Heart left ventricle (tissue), 16 donors: ENCODE measurements around the gene ADGRL3. TPM values are rescaled to one million over a fixed set of nuclear protein-coding genes. Genes with fewer than 3 reads are reported as not detected.
"Not testable (repeated sequence)": the region's sequence is repeated elsewhere in the genome, so short reads cannot be mapped to it uniquely, and the experiment has no call there.

ENCODE experiments used
- ATAC-seq, 4 donors: fragments of 200-7000 bp; cut with Tn5 transposase; one replicate each; pipeline ENCODE4 v1.9.1; 2020 to 2022; ENCODE audit warnings: moderate library complexity in 4 of 4, mild to moderate bottlenecking in 3 of 4, moderate number of reproducible peaks in 1 of 4
- DNase-seq, 5 donors: peaks; one replicate each; pipeline ENCODE4 v3.0.0-alpha.2; 2020
- H3K27ac ChIP-seq, 12 donors: fragments of 200-600 bp; sonication (generic) in 4 of 12; one replicate each; pipeline versions ENCODE4 v1.5.0 to v1.8.0; 2016 to 2022; ENCODE audit warnings: mild to moderate bottlenecking in 2 of 12
- H3K27me3 ChIP-seq, 9 donors: fragments of 200-600 bp; sonication (generic) in 2 of 9; one replicate each; pipeline versions ENCODE4 v1.5.1 to v1.8.0; 2016 to 2022; ENCODE audit warnings: mild to moderate bottlenecking in 3 of 9
- H3K36me3 ChIP-seq, 9 donors: fragments of 200-600 bp; sonication (generic) in 2 of 9; one replicate each; pipeline versions ENCODE4 v1.5.0 to v1.8.0; 2018 to 2022; ENCODE audit warnings: mild to moderate bottlenecking in 2 of 9
- H3K4me1 ChIP-seq, 12 donors: fragments of 200-600 bp; sonication (generic) in 4 of 12; one replicate each; pipeline versions ENCODE4 v1.5.0 to v1.8.0; 2016 to 2022; ENCODE audit warnings: mild to moderate bottlenecking in 3 of 12
- H3K4me3 ChIP-seq, 12 donors: fragments of 200-600 bp; sonication (generic) in 4 of 12; one replicate each; pipeline versions ENCODE4 v1.5.0 to v1.8.0; 2017 to 2022; ENCODE audit warnings: mild to moderate bottlenecking in 9 of 12, moderate library complexity in 4 of 12
- H3K9me3 ChIP-seq, 12 donors: fragments of 200-600 bp; sonication (generic) in 4 of 12; one replicate each; pipeline versions ENCODE4 v1.5.0 to v1.8.0; 2016 to 2022; ENCODE audit warnings: mild to moderate bottlenecking in 1 of 12
- POLR2A ChIP-seq, 2 donors: fragments of 450-650 bp; IDR thresholded peaks; one replicate each; pipeline ENCODE4 v1.6.1; 2017; ENCODE audit warnings: antibody characterized with exemption in 2 of 2, mild to moderate bottlenecking in 2 of 2, moderate library complexity in 2 of 2
- WGBS, 4 donors: extraction: QIAGEN DNeasy Blood & Tissue Kit in 2 of 4; methylation state at CpG; one replicate each; pipeline versions ENCODE4 v1.1.5 to v1.1.7; 2013 to 2018; 5-methylcytosine and 5-hydroxymethylcytosine counted together
- intact Hi-C, 10 donors: fragments of 100-400 bp; cut with DNase I; formaldehyde crosslinking; loops; one replicate each; pipeline versions ENCODE4 v1.11.1 to v1.14.2; 2022
- polyA plus RNA-seq, 2 donors: library from polyadenylated mRNA; stranded (reverse); fragments of 200-250 nt; gene quantifications; one replicate each; pipeline ENCODE4 v1.2.3, GENCODE V29; 2013
- total RNA-seq, 9 donors: library from RNA; depleted of rRNA in 2 of 9; stranded (reverse); fragments of >200 nt in 2 of 9; fragmentation: NEBNext Ultra II Directional in 3 of 9; extraction: Animal tissue kit (Norgen Biotek cat#: 25700) in 3 of 9; gene quantifications; one replicate each; pipeline versions ENCODE4 v1.1.0 to v1.2.4, GENCODE V29; 2016 to 2023
- TF ChIP-seq, protein P1 (sequence below), 12 donors: fragments of 200-600 bp; sonication (generic) in 4 of 12; IDR thresholded peaks; one replicate each; pipeline versions ENCODE4 v1.5.0 to v1.8.0; 2018 to 2022; ENCODE audit warnings: antibody characterized with exemption in 12 of 12, mild to moderate bottlenecking in 5 of 12
- donor health status: ischemic (EF 13 %, LVEDD 7.1; RV severe dilation, severe dysfunction).
- donor health status: healthy with polysubstance abuse.
- donor health status: DM: no; HTN: yes; CAD: no.
- donor health status: DM: no; HTN: no; CAD: no.
- donor health status: ischemic (EF 25% LVEDD 6.9; RV normal size, moderate dysfunction).
- donor health status: ischemic (EF 25% LVEDD 5.7; RV mildly dilated, moderate dysfunction).
- donor health status: healthy.
- donor health status: DM: yes; HTN: yes; CAD: no.
- donor health status: ischemic (EF 35%, LVEDD 5.7; RV mildly dilated, moderate dysfunction).
- donor health status: nonischemic (EF 11% LVEDD 7.7; RV severe dilation, severe dysfunction).
- donor health status: DM: yes; HTN: yes; CAD: no.
- donor health status: PGD.
- donor health status: ischemic (EF 29% LVEDD 5.4; RV normal size, mild dysfunction).
- donor health status: nonischemic (EF 23%, LVEDD 6.1; RV moderate dilation, normal function).

ADGRL3 gene
- total and polyA plus RNA-seq, 11 donors = 0.84 to 24.4 (median 7.6) TPM

DNA sequence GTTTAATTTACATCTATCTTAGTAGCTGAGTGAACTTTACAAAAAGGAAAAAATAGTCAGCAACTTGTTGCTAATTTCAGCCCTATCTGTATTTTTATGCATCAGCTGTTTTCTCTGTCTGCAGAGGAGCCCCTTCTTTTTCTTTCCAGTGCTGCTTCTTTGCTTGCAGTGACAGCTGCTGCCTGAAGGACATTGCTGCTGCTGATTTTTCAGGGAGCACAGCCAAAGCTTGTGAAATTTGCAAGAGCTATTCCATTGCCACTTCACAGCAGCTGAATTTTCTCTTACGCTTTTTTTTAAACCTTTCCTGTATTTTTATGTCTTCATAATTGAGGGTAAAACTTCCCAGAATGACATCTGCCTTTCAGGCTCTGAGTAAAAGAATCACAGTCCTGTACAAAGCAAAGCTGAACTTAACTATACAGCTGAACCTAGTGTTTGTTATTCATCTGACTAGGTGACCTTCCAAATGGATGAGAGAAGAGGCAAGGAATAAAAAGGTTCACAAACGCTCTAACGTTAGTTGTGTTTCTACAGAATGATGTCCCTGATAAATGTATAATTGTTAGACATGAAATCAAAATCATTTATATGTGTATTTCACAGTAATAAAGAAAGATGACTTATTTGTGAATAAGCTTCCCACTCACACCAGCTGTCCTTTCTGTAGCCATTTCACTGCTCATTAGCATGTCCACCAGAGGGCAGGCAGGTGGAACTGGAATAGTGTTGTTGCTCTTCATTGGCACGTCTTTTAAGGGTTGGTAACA, 541.4 kb downstream of the ADGRL3 start:
- DNase-seq = peak in 4 of 5 donors; percentile 21 to 59 (median 32)
- WGBS, 4 donors = 26 to 35% (median 32%) methylated on average over 4 of the region's 4 CpGs

GRCh38 chr4:61750810-61751209, 550.7 kb downstream of the ADGRL3 start:
- Histone ChIP-seq H3K27ac (no peak overlapping the region), H3K27me3 (no peaks in the 10 kb centered on the region), H3K9me3 (peaks cover 0 to 5% (median 0%) of the 10 kb centered on the region in 12 donors), H3K36me3 (no peaks in the 10 kb centered on the region), H3K4me3 (no peak overlapping the region), H3K4me1 (no peaks in the 10 kb centered on the region)
- 85 to 97% (median 92%) methylated on average over 5 of the region's 5 CpGs for WGBS, 4 donors
- ATAC-seq = no peak
- no peak for DNase-seq
- intact Hi-C loops = no loop called here
- no peak for TF ChIP-seq POLR2A (IDR thresholded peaks at IDR 0.05)
- TF ChIP-seq, protein P1, sequence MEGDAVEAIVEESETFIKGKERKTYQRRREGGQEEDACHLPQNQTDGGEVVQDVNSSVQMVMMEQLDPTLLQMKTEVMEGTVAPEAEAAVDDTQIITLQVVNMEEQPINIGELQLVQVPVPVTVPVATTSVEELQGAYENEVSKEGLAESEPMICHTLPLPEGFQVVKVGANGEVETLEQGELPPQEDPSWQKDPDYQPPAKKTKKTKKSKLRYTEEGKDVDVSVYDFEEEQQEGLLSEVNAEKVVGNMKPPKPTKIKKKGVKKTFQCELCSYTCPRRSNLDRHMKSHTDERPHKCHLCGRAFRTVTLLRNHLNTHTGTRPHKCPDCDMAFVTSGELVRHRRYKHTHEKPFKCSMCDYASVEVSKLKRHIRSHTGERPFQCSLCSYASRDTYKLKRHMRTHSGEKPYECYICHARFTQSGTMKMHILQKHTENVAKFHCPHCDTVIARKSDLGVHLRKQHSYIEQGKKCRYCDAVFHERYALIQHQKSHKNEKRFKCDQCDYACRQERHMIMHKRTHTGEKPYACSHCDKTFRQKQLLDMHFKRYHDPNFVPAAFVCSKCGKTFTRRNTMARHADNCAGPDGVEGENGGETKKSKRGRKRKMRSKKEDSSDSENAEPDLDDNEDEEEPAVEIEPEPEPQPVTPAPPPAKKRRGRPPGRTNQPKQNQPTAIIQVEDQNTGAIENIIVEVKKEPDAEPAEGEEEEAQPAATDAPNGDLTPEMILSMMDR (IDR thresholded peaks at IDR 0.05) = no peak

More for the DNA sequence above, 541.4 kb downstream of the ADGRL3 start:
- peak overlapping the region in 5 of 12 donors; percentile 1 to 26 (median 12) for H3K4me3 ChIP-seq
- H3K9me3 ChIP-seq = peaks cover 0 to 9% (median 0%) of the 10 kb centered on the region in 12 donors
- TF ChIP-seq POLR2A (IDR thresholded peaks at IDR 0.05) = no peak
- TF ChIP-seq, protein P1 (IDR thresholded peaks at IDR 0.05) = peak in 10 of 12 donors; percentile 15 to 50 (median 39)
- ATAC-seq = peak; percentile 61 to 95 (median 86)
- no peaks in the 10 kb centered on the region for H3K27me3 ChIP-seq
- H3K36me3 ChIP-seq = no peaks in the 10 kb centered on the region
- intact Hi-C loops = loop anchor here in 1 of 10 donors (5.0 kb wide), 1 partner anchor 966 kb away; no protein-coding TSS in a partner anchor
- peaks cover 0 to 13% (median 0%) of the 10 kb centered on the region in 12 donors for H3K4me1 ChIP-seq
- H3K27ac ChIP-seq = peak overlapping the region in 9 of 12 donors; percentile 9 to 69 (median 26)

DNA sequence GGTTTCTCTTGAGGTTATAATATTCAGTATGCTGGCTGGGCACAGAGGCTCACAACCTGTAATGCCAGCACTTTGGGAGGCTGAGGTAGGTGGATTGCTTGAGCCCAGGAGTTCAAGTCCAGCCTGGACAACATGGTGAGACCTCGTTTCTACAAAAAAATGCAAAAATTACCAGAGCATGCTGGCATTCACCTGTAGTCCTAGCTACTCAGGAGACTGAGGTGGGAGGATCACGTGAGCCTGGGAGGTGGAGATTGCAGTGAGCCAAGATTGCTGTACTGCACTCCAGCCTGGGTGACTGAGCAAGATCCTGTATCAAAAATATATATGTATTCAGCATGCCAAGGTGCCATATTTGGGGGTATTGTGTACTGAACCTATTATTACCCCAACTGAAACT, 552.5 kb downstream of the ADGRL3 start:
- DNase-seq (no peak), ATAC-seq (no peak)
- no peaks in the 10 kb centered on the region for H3K4me1 ChIP-seq
- no peak overlapping the region for H3K4me3 ChIP-seq
- no peak overlapping the region for H3K27ac ChIP-seq
- peaks cover 0 to 4% (median 0%) of the 10 kb centered on the region in 12 donors for H3K9me3 ChIP-seq
- intact Hi-C loops = no loop called here
- WGBS, 4 donors = 70 to 81% (median 72%) methylated on average over 2 of the region's 2 CpGs
- no peak for TF ChIP-seq POLR2A (IDR thresholded peaks at IDR 0.05)
- H3K27me3 ChIP-seq = no peaks in the 10 kb centered on the region
- H3K36me3 ChIP-seq = no peaks in the 10 kb centered on the region

DNA sequence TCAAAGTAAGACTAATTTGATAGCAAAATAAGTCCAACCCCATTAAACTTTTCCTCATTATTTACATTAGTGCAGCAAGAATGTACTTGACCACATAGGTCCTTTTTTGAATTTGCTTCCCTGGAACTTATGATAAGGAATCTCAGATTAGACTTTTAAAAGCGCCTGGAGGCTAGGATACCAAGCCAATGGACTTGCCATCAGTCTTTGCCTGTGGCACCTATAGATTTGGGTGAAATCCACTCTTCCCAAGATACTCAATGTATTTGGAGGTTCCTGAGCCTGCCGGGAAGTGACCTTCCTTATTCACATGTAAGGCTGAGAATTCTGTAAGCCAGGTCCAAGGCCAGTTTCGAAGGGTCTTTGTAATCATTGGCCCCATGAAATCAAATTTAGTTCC, 553.6 kb downstream of the ADGRL3 start:
- 88 to 93% (median 90%) methylated on average over 3 of the region's 3 CpGs for WGBS, 4 donors
- H3K9me3 ChIP-seq = peaks cover 0 to 7% (median 0%) of the 10 kb centered on the region in 12 donors
- DNase-seq (no peak), ATAC-seq (no peak)
- TF ChIP-seq, protein P1 (IDR thresholded peaks at IDR 0.05) = no peak
- TF ChIP-seq POLR2A (IDR thresholded peaks at IDR 0.05) = no peak
- no peaks in the 10 kb centered on the region for H3K27me3 ChIP-seq
- no peak overlapping the region for H3K4me3 ChIP-seq
- intact Hi-C loops = no loop called here
- no peaks in the 10 kb centered on the region for H3K4me1 ChIP-seq
- H3K36me3 ChIP-seq = no peaks in the 10 kb centered on the region
- no peak overlapping the region for H3K27ac ChIP-seq

- H3K27ac ChIP-seq, ATAC-seq, H3K27me3 ChIP-seq, intact Hi-C loops, DNase-seq, H3K36me3 ChIP-seq, H3K4me3 ChIP-seq, H3K4me1 ChIP-seq: not testable (repeated sequence)
- H3K9me3 ChIP-seq = peaks cover 0 to 20% (median 6%) of the 10 kb centered on the region in 12 donors
- WGBS, 4 donors = 73 to 95% (median 91%) methylated on average over 5 of the region's 5 CpGs
These were observed 556.8 kb downstream of the ADGRL3 start for GRCh38 chr4:61756937-61757336.

DNA sequence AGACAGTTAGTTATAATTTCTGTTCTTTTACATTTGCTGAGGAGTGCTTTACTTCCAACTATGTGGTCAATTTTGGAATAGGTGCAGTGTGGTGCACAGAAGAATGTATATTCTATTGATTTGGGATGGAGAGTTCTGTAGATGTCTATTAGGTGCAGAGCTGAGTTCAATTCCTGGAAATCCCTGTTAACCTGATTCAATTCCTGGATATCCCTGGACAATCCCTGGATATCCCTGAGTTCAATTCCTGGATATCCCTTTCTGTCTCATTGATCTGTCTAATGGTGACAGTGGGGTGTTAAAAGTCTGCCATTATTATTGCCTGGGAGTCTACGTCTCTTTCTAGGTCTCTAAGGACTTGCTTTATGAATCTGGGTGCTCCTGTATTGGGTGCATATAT, 557.9 kb downstream of the ADGRL3 start:
- H3K27ac ChIP-seq, H3K27me3 ChIP-seq, ATAC-seq, DNase-seq, H3K4me3 ChIP-seq, H3K4me1 ChIP-seq, intact Hi-C loops, H3K36me3 ChIP-seq: not testable (repeated sequence)
- H3K9me3 ChIP-seq = peaks cover 0 to 20% (median 6%) of the 10 kb centered on the region in 12 donors
- 80 to 94% (median 85%) methylated on average over 1 of the region's 1 CpG for WGBS, 4 donors

DNA sequence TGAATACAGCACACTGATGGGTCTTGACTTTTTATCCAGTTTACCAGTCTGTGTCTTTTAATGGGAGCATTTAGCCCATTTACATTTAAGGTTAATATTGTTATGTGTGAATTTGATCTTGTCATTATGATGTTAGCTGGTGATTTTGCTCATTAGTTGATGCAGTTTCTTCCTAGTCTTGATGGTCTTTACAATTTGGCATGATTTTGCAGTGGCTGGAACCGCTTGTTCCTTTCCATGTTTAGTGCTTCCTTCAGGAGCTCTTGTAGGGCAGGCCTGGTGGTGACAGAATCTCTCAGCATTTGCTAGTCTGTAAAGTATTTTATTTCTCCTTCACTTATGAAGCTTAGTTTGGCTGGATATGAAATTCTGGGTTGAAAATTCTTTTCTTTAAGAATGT, 558.5 kb downstream of the ADGRL3 start:
- H3K9me3 ChIP-seq = peaks cover 0 to 20% (median 6%) of the 10 kb centered on the region in 12 donors
- DNase-seq, H3K4me3 ChIP-seq, H3K27me3 ChIP-seq, H3K4me1 ChIP-seq, H3K27ac ChIP-seq, H3K36me3 ChIP-seq, intact Hi-C loops, ATAC-seq: not testable (repeated sequence)
- 77 to 95% (median 81%) methylated on average over 1 of the region's 1 CpG for WGBS, 4 donors

GRCh38 chr4:61759245-61759644, 559.1 kb downstream of the ADGRL3 start:
- 87 to 93% (median 90%) methylated on average over 6 to 7 of the region's 7 CpGs for WGBS, 4 donors
- H3K27me3 ChIP-seq, H3K27ac ChIP-seq, H3K36me3 ChIP-seq, H3K4me3 ChIP-seq, intact Hi-C loops, ATAC-seq, DNase-seq, H3K4me1 ChIP-seq: not testable (repeated sequence)
- H3K9me3 ChIP-seq = peaks cover 0 to 20% (median 6%) of the 10 kb centered on the region in 12 donors
